ENCODE results near the gene TTBK1. TPM values are rescaled to one million over a fixed set of nuclear protein-coding genes. Genes with fewer than 3 reads are reported as not detected.

The TTBK1 gene
- total RNA-seq, 6 donors from 2014 or later = 0.06 to 0.20 (median 0.11) TPM; not detected in 2

GRCh38 chr6:43328528-43328927 is 85.2 kb downstream of the TTBK1 start:
- no peak overlapping the region for H3K27ac ChIP-seq
- no peak for TF ChIP-seq POLR2A (IDR thresholded peaks at IDR 0.05)
- TF ChIP-seq POLR2AphosphoS5 (IDR thresholded peaks at IDR 0.05) = no peak
- ATAC-seq (ENCODE audit: low FRiP score in 2 of 2) = no peak

DNA sequence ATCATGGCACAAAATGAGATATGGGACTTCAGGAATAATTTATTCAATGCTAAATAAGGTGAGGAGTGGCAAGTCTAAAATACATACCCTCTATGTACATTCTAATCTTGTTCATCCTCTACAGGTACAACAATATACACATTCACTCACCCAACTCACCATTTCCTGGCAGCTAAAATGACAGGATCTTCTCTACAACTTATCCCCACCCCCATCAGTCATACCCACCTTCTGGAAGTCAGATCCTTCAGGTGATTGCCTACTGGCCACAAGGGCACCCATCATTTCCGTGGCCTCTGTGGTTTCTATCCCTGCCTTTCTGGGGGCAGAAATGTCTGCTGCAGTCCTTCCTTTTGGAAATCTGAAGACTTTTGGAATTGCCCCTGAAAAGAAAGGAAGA is 88.2 kb downstream of the TTBK1 start:
- H3K4me3 ChIP-seq = no peak overlapping the region
- no peaks in the 10 kb centered on the region for H3K27me3 ChIP-seq
- ATAC-seq (ENCODE audit: low FRiP score in 2 of 2) = no peak
- no peak for DNase-seq
- H3K36me3 ChIP-seq = no peaks in the 10 kb centered on the region
- 64 to 67% methylated on average over 1 of the region's 1 CpG for WGBS, 2 donors
- TF ChIP-seq POLR2A (IDR thresholded peaks at IDR 0.05) = no peak
- no peak for TF ChIP-seq POLR2AphosphoS5 (IDR thresholded peaks at IDR 0.05)
- no peak for TF ChIP-seq EP300 (IDR thresholded peaks at IDR 0.05)
- TF ChIP-seq, protein P1, sequence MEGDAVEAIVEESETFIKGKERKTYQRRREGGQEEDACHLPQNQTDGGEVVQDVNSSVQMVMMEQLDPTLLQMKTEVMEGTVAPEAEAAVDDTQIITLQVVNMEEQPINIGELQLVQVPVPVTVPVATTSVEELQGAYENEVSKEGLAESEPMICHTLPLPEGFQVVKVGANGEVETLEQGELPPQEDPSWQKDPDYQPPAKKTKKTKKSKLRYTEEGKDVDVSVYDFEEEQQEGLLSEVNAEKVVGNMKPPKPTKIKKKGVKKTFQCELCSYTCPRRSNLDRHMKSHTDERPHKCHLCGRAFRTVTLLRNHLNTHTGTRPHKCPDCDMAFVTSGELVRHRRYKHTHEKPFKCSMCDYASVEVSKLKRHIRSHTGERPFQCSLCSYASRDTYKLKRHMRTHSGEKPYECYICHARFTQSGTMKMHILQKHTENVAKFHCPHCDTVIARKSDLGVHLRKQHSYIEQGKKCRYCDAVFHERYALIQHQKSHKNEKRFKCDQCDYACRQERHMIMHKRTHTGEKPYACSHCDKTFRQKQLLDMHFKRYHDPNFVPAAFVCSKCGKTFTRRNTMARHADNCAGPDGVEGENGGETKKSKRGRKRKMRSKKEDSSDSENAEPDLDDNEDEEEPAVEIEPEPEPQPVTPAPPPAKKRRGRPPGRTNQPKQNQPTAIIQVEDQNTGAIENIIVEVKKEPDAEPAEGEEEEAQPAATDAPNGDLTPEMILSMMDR (IDR thresholded peaks at IDR 0.05) = no peak
- H3K9me3 ChIP-seq = no peaks in the 10 kb centered on the region
- no peak overlapping the region for H3K27ac ChIP-seq
- no peaks in the 10 kb centered on the region for H3K4me1 ChIP-seq

More at GRCh38 chr6:43328528-43328927, 85.2 kb downstream of the TTBK1 start:
- H3K9me3 ChIP-seq = no peaks in the 10 kb centered on the region
- no peaks in the 10 kb centered on the region for H3K36me3 ChIP-seq
- no peaks in the 10 kb centered on the region for H3K27me3 ChIP-seq
- DNase-seq = no peak
- no peak overlapping the region for H3K4me3 ChIP-seq
- no peaks in the 10 kb centered on the region for H3K4me1 ChIP-seq
- 59 to 79% methylated on average over 1 of the region's 1 CpG for WGBS, 2 donors

DNA sequence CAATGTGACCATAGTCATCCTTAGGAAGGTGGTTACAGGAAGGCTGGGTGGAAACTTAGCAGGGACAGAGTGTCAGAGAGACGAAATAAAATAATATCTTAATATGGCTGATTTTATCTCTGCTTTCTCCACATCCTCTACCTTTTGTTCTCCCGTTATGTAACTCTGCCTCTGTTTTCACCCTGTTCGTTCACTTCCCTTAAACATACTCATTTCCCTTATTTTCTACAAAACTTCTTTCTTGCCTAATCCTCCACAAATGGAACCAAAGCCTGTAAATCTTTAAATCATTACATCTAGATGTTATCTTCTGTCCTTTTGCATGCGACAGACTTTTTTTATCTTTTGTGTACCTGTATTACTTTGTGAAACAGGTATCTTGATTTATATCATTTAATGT is 88.6 kb downstream of the TTBK1 start:
- DNase-seq = no peak
- no peak for ATAC-seq (ENCODE audit: low FRiP score in 2 of 2)
- no peak overlapping the region for H3K27ac ChIP-seq
- H3K9me3 ChIP-seq = no peaks in the 10 kb centered on the region
- H3K4me1 ChIP-seq = no peaks in the 10 kb centered on the region
- WGBS, 2 donors = 51 to 58% methylated on average over 4 of the region's 4 CpGs
- H3K27me3 ChIP-seq = no peaks in the 10 kb centered on the region
- TF ChIP-seq, protein P1 (IDR thresholded peaks at IDR 0.05) = no peak
- TF ChIP-seq POLR2A (IDR thresholded peaks at IDR 0.05) = no peak
- TF ChIP-seq POLR2AphosphoS5 (IDR thresholded peaks at IDR 0.05) = no peak
- TF ChIP-seq EP300 (IDR thresholded peaks at IDR 0.05) = no peak
- H3K36me3 ChIP-seq = peaks cover 0 to under 1% (median 0%) of the 10 kb centered on the region in 4 donors
- no peak overlapping the region for H3K4me3 ChIP-seq

DNA sequence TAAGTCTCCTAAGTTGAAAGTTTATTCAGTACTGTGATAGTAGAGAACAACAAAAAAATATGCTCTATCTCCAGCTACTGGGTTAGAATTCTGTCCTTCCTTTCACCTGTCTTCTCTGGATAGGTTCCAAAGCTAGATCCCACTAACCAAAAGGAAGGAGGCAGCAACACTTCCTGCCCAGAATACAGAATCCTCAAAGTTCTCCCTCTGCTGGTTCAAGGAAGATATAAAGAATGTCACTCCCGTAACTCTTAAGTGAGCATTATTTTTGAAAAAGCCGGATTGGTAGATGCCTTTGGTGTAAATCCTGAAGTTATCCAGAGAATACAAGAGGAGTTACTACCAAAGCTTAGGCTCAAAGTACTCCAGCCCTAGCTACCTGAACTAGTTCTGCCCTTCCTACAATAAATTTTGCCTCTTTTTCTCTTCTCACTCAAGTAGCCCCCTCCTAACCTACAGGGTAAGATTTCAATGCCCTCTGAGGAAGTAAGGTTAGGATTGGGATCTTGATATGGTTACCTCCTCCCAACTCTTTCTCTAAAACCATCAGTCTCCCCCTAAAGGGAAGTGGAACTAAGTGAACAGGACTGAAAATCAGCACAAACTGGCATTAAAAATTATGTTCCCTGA is 91.3 kb downstream of the TTBK1 start:
- no peak overlapping the region for H3K27ac ChIP-seq
- 22 to 31% methylated on average over 2 of the region's 2 CpGs for WGBS, 2 donors
- no peak for DNase-seq
- TF ChIP-seq, protein P1 (IDR thresholded peaks at IDR 0.05) = peak; percentile 22 to 65 (median 50)
- TF ChIP-seq POLR2A (IDR thresholded peaks at IDR 0.05) = no peak
- no peak for TF ChIP-seq EP300 (IDR thresholded peaks at IDR 0.05)
- no peak for TF ChIP-seq POLR2AphosphoS5 (IDR thresholded peaks at IDR 0.05)
- no peaks in the 10 kb centered on the region for H3K4me1 ChIP-seq
- peak in 1 of 2 donors; percentile 56 for ATAC-seq (ENCODE audit: low FRiP score in 2 of 2)
- peaks cover under 1 to 27% (median 17%) of the 10 kb centered on the region in 4 donors for H3K36me3 ChIP-seq
- no peaks in the 10 kb centered on the region for H3K9me3 ChIP-seq
- no peak overlapping the region for H3K4me3 ChIP-seq
- no peaks in the 10 kb centered on the region for H3K27me3 ChIP-seq

DNA sequence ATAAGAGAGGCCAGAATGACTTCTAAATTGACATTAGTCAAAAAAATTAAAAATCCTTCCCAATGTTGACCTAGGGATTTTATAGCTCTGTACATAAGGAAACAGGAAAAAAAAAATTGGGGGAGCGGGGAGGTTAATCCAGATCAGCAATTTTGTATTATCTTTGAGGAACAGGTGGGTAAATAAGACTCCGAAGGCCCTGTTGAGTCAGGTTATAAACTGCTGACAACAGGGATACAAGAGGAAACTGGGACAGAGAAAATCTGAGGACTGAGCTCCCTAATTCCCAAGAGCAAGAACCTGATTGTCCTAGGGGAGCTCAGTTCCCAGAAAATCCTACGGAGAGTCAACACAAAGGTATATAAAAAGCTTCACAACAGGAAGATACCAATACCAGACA is 92.2 kb downstream of the TTBK1 start:
- Histone ChIP-seq H3K4me3 (no peak overlapping the region), H3K27ac (no peak overlapping the region), H3K36me3 (peaks cover 9 to 36% (median 26%) of the 10 kb centered on the region in 4 donors), H3K4me1 (no peaks in the 10 kb centered on the region), H3K27me3 (no peaks in the 10 kb centered on the region), H3K9me3 (no peaks in the 10 kb centered on the region)
- no peak for TF ChIP-seq POLR2A (IDR thresholded peaks at IDR 0.05)
- ATAC-seq (ENCODE audit: low FRiP score in 2 of 2) (no peak), DNase-seq (no peak)
- WGBS, 2 donors = 89 to 91% methylated on average over 3 of the region's 3 CpGs

DNA sequence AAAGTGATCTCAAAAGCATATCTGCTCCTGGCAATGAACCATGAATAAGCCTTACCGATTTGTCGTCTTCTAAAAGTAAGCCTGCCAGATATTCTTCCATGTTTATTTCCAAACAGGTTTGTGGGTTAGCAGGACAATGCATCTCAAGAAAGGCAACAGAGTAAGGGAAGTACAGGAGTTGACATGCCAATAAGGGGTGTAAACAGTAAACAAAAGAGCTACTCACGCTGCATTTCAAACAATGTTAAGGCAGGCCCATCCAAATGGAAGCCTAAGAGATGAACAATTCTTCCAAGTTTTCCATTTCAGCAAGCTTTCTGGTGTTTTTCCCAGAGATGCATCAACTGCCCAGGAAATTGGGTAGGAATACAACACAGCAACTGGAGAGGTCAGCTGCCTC is 93.1 kb downstream of the TTBK1 start:
- peaks cover 12 to 45% (median 34%) of the 10 kb centered on the region in 4 donors for H3K36me3 ChIP-seq
- no peak overlapping the region for H3K27ac ChIP-seq
- WGBS, 2 donors = 52 to 70% methylated on average over 3 of the region's 3 CpGs
- H3K9me3 ChIP-seq = no peaks in the 10 kb centered on the region
- H3K4me1 ChIP-seq = no peaks in the 10 kb centered on the region
- H3K4me3 ChIP-seq = no peak overlapping the region
- TF ChIP-seq POLR2AphosphoS5 (IDR thresholded peaks at IDR 0.05) = no peak
- TF ChIP-seq, protein P1 (IDR thresholded peaks at IDR 0.05) = no peak
- no peak for TF ChIP-seq EP300 (IDR thresholded peaks at IDR 0.05)
- TF ChIP-seq POLR2A (IDR thresholded peaks at IDR 0.05) = no peak
- DNase-seq (no peak), ATAC-seq (ENCODE audit: low FRiP score in 2 of 2) (no peak)
- no peaks in the 10 kb centered on the region for H3K27me3 ChIP-seq

Data from upper lobe of left lung (tissue), 6 donors.